Measurements from ENCODE around the gene TEDC2. TPM values are rescaled to one million over a fixed set of nuclear protein-coding genes. Genes with fewer than 3 reads are reported as not detected.

The TEDC2 gene
- total RNA-seq, 1 donor from 2014 or later, result 32.2 TPM

- Mint-ChIP-seq H3K27me3 (no peaks in the 10 kb centered on the region), H3K4me3 (ENCODE audit: low read depth) (no peak overlapping the region), H3K9me3 (ENCODE audit: low read depth) (no peaks in the 10 kb centered on the region)
Measured at GRCh38 chr16:2462031-2462866, 2.3 kb downstream of the TEDC2 start.

GRCh38 chr16:2464333-2464732 lies 4.4 kb downstream of the TEDC2 start:
- Mint-ChIP-seq H3K36me3 (ENCODE audit: insufficient read depth) (no peaks in the 10 kb centered on the region), H3K4me1 (ENCODE audit: low read depth) (peaks cover 7% of the 10 kb centered on the region), H3K27ac (no peak overlapping the region), H3K27me3 (no peaks in the 10 kb centered on the region), H3K9me3 (ENCODE audit: low read depth) (no peaks in the 10 kb centered on the region), H3K4me3 (ENCODE audit: low read depth) (no peak overlapping the region)
- no peak for TF ChIP-seq CTCF (IDR thresholded peaks at IDR 0.05; ENCODE audit: unreplicated experiment)
- DNase-seq (ENCODE audit: low spot score, unreplicated experiment), result no peak

More at GRCh38 chr16:2462031-2462866, 2.3 kb downstream of the TEDC2 start:
- DNase-seq (ENCODE audit: low spot score, unreplicated experiment), result no peak
- Mint-ChIP-seq H3K27ac (no peak overlapping the region), H3K36me3 (ENCODE audit: insufficient read depth) (no peaks in the 10 kb centered on the region), H3K4me1 (ENCODE audit: low read depth) (peaks cover 6% of the 10 kb centered on the region)
- TF ChIP-seq CTCF (IDR thresholded peaks at IDR 0.05; ENCODE audit: unreplicated experiment), result no peak

- no peak for DNase-seq (ENCODE audit: low spot score, unreplicated experiment)
- peak; percentile 39 for TF ChIP-seq CTCF (IDR thresholded peaks at IDR 0.05; ENCODE audit: unreplicated experiment)
- no peak overlapping the region for H3K27ac Mint-ChIP-seq
Measured at GRCh38 chr16:2465653-2466415, 5.9 kb downstream of the TEDC2 start.

GRCh38 chr16:2466667-2467527 lies 7.0 kb downstream of the TEDC2 start:
- no peaks in the 10 kb centered on the region for H3K9me3 Mint-ChIP-seq (ENCODE audit: low read depth)

More at GRCh38 chr16:2465653-2466415, 5.9 kb downstream of the TEDC2 start:
- Mint-ChIP-seq H3K27me3 (peaks cover 9% of the 10 kb centered on the region), H3K4me1 (ENCODE audit: low read depth) (peaks cover 6% of the 10 kb centered on the region), H3K4me3 (ENCODE audit: low read depth) (peak overlapping the region; percentile 24), H3K9me3 (ENCODE audit: low read depth) (no peaks in the 10 kb centered on the region), H3K36me3 (ENCODE audit: insufficient read depth) (no peaks in the 10 kb centered on the region)

More at GRCh38 chr16:2466667-2467527, 7.0 kb downstream of the TEDC2 start:
- Mint-ChIP-seq H3K27ac (no peak overlapping the region), H3K27me3 (peaks cover 9% of the 10 kb centered on the region), H3K4me1 (ENCODE audit: low read depth) (peaks cover 6% of the 10 kb centered on the region), H3K4me3 (ENCODE audit: low read depth) (peak overlapping the region; percentile 31), H3K36me3 (ENCODE audit: insufficient read depth) (no peaks in the 10 kb centered on the region)
- no peak for DNase-seq (ENCODE audit: low spot score, unreplicated experiment)
- TF ChIP-seq CTCF (IDR thresholded peaks at IDR 0.05; ENCODE audit: unreplicated experiment), result no peak
